K562 (cell line): Measurements from ENCODE around the gene CD44. TPM values are rescaled to one million over a fixed set of nuclear protein-coding genes. Genes with fewer than 3 reads are reported as not detected.
A peak's percentile ranks its signal among the peaks of the same experiment; 100 is the strongest.

Source experiments
- ATAC-seq: fragments of 200-7000 bp; cut with Tn5 transposase; 3 replicates; pipeline ENCODE4 v1.9.1; 2020; ENCODE audit warnings: moderate library complexity
- BruUV-seq: library from RNA; stranded (reverse); fragments of 400-500 nt; replicated peaks from 2 replicates; lab custom pipeline; 2021; lab: Mats Ljungman, UMichigan
- CTCF ChIA-PET: fragments of 300-600 bp; formaldehyde crosslinking; extraction: SDS; loops from one replicate; lab custom pipeline; 2021; ENCODE audit warnings: low intra/inter-chr PET ratio; lab: Yijun Ruan, JAX
- POLR2A ChIA-PET: fragments of 300-600, 350-650 bp; sonication (Branson Sonifier 250); formaldehyde crosslinking; extraction: SDS; loops from one replicate; lab custom pipeline; 2021; ENCODE audit warnings: antibody characterized with exemption, inconsistent platforms; lab: Yijun Ruan, JAX
- DNase-seq, 4 experiments: peaks; one replicate each; pipeline versions ENCODE4 v3.0.0 to v3.0.0-alpha.2; 2011 to 2018; ENCODE audit warnings: low spot score in 3 of 4, mixed read lengths in 3 of 4; ENCODE audit errors: extremely low read depth in 1 of 4
- FAIRE-seq: peaks from 2 replicates; lab custom pipeline; 2011; peaks lifted over from hg19 to GRCh38; lab: Jason Lieb, UNC
- H2AFZ ChIP-seq: 2 replicates; pipeline ENCODE4 v1.6.0; 2011; ENCODE audit warnings: low read depth, low read length, control low read depth, inconsistent platforms
- H3K27ac ChIP-seq: fragments of 200-600 bp; 3 replicates; pipeline ENCODE4 v1.8.0; 2011; ENCODE audit warnings: low read depth, mild to moderate bottlenecking, control low read depth, inconsistent platforms, low read length, moderate library complexity, mixed read lengths; ENCODE audit errors: extremely low read depth
- H3K27me3 ChIP-seq, 2 experiments: fragments of 300-600 bp in 1 of 2; 2 replicates in 1 of 2; 3 replicates in 1 of 2; pipeline versions ENCODE4 v1.6.0 to v1.8.0; 2011; ENCODE audit warnings: inconsistent platforms in 2 of 2, low read length in 2 of 2, mild to moderate bottlenecking in 1 of 2, mixed read lengths in 1 of 2, moderate library complexity in 1 of 2; ENCODE audit not compliant: control insufficient read depth in 2 of 2, insufficient read depth in 2 of 2
- H3K36me3 ChIP-seq: fragments of 300-600 bp; 3 replicates; pipeline ENCODE4 v1.8.0; 2011; ENCODE audit warnings: mild to moderate bottlenecking, low read length, inconsistent platforms; ENCODE audit not compliant: control insufficient read depth, insufficient read depth
- H3K4me1 ChIP-seq, 2 experiments: fragments of 200-600 bp in 1 of 2; replicated peaks in 1 of 2; 2 replicates in 1 of 2; 3 replicates in 1 of 2; pipeline versions ENCODE4 v1.5.1 to v1.8.0; 2011; ENCODE audit warnings: inconsistent platforms in 2 of 2, low read length in 2 of 2, mild to moderate bottlenecking in 1 of 2, mixed read lengths in 1 of 2, moderate library complexity in 1 of 2; ENCODE audit not compliant: control insufficient read depth in 2 of 2, insufficient read depth in 2 of 2
- H3K4me2 ChIP-seq: 2 replicates; pipeline ENCODE4 v1.6.1; 2011; ENCODE audit warnings: low read length, control low read depth, inconsistent platforms, mixed read lengths; ENCODE audit not compliant: insufficient read depth
- H3K4me3 ChIP-seq: fragments of 200-600 bp; sonication (generic), shearing (Covaris generic); 2 replicates; pipeline ENCODE4 v1.5.1; 2016; ENCODE audit warnings: control low read depth, inconsistent platforms
- H3K79me2 ChIP-seq: fragments of 200-600 bp; 3 replicates; pipeline ENCODE4 v1.8.0; 2011; ENCODE audit warnings: low read length, inconsistent platforms; ENCODE audit not compliant: control insufficient read depth, insufficient read depth
- H3K9ac ChIP-seq, 2 experiments: 2 replicates each; pipeline versions ENCODE4 v1.6.0 to v1.6.1; 2011; ENCODE audit warnings: low read depth in 2 of 2, low read length in 2 of 2, control low read depth in 1 of 2, inconsistent platforms in 1 of 2, mild to moderate bottlenecking in 1 of 2, mixed read lengths in 1 of 2; ENCODE audit not compliant: insufficient read depth in 1 of 2
- H3K9me1 ChIP-seq: one replicate; pipeline ENCODE4 v1.6.0; 2011; ENCODE audit warnings: inconsistent platforms, mild to moderate bottlenecking, low read length, moderate library complexity; ENCODE audit not compliant: control insufficient read depth, insufficient read depth
- H3K9me3 ChIP-seq: replicated peaks from 2 replicates; pipeline ENCODE4 v1.5.1; 2011; ENCODE audit warnings: low read depth, low read length, inconsistent platforms; ENCODE audit not compliant: control insufficient read depth, insufficient read depth
- H4K20me1 ChIP-seq: replicated peaks from 2 replicates; pipeline ENCODE4 v1.6.1; 2011; ENCODE audit warnings: low read length, inconsistent platforms, mixed read lengths; ENCODE audit not compliant: control insufficient read depth, insufficient read depth
- GABPA ChIP-seq: fragments of 200-800 bp; sonication (Bioruptor generic); conservative IDR thresholded peaks from 2 replicates; pipeline ENCODE4 v1.6.1; 2016; ENCODE audit warnings: low read depth, missing genetic modification characterization, missing compliant biosample characterization
- WGBS: fragments of 100-300 bp; shearing (Covaris generic); methylation state at CpG from one replicate; pipeline ENCODE4 v1.1.6; 2016; ENCODE audit warnings: low coverage, mixed read lengths; ENCODE audit not compliant: insufficient coverage; ENCODE audit errors: missing lambda C conversion rate; 5-methylcytosine and 5-hydroxymethylcytosine counted together
- in situ Hi-C: fragments of 300-500 bp; cut with MboI; formaldehyde crosslinking; loops from 4 replicates; pipeline ENCODE4 v1.15.0; 2018; ENCODE audit warnings: inconsistent platforms, mixed read lengths
- intact Hi-C: fragments of 100-400 bp; cut with micrococcal nuclease; formaldehyde crosslinking; loops from 2 replicates; pipeline ENCODE4 v1.14.2; 2022
- polyA plus RNA-seq, 8 experiments: library from polyadenylated mRNA; depleted of rRNA in 4 of 8; stranded (reverse) in 5 of 8; unstranded in 3 of 8; fragments of >200 nt; fragmentation: Nextera tagmentation in 2 of 8; fragmentation: Illumina TruSeq in 1 of 8; extraction: Ambion mirVana in 2 of 8; extraction: Trizol in 1 of 8; gene quantifications; 2 replicates each; pipeline versions ENCODE4 v1.2.1 to v1.2.3, GENCODE V29; 2011 to 2014; ENCODE audit warnings: inconsistent platforms in 1 of 8, missing spikeins in 1 of 8
- total RNA-seq, 7 experiments: library from RNA; depleted of rRNA in 6 of 7; stranded (reverse); fragments of >200 nt in 6 of 7; fragmentation: Illumina TruSeq in 2 of 7; extraction: Trizol in 2 of 7; gene quantifications; 2 replicates each; pipeline versions ENCODE4 v1.2.1 to v1.2.3, GENCODE V29; 2011 to 2021; ENCODE audit warnings: low replicate concordance in 1 of 7
- TF ChIP-seq, protein P1 (sequence below): sonication (generic); formaldehyde crosslinking; IDR thresholded peaks from 2 replicates; pipeline ENCODE4 v1.8.1; 2023; ENCODE audit warnings: mild to moderate bottlenecking, missing genetic modification reagents

The CD44 gene
- total and polyA plus RNA-seq, 9 of the 15 experiments (the other 6 are each of a cell fraction or from before 2014, with no cell fraction given) = 1.2 to 13.9 (median 3.0) TPM

DNA sequence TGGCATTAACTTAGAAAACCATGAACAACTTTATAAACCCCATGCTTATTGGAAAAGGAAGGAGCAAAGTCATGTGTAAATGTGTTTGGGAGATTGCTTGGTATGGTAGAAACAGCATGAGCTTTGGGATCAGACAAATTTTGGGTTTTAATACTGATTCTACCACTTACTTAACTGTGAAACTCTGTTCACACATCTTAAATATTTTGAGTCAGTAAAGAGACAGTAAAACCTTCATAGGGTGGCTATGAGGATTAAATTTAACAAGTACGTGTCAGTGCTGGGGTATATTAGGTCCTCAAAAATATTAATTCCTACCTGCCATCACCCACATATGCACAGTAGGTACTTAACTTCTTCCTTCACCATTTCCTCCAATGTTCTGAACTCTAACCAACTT, 96.5 kb downstream of the CD44 start:
- BruUV-seq = no TSS peak

More for the DNA sequence above, 96.5 kb downstream of the CD44 start:
- DNase-seq (no peak), ATAC-seq (no peak), FAIRE-seq (no peak)
- Histone ChIP-seq H3K27me3 (no peaks in the 10 kb centered on the region; a peak in 3 of 5 replicates), H2AFZ (no peak overlapping the region), H3K36me3 (no peaks in the 10 kb centered on the region), H3K4me2 (no peak overlapping the region), H3K79me2 (no peaks in the 10 kb centered on the region), H3K4me3 (no peak overlapping the region), H3K9ac (no peak overlapping the region), H3K4me1 (no peaks in the 10 kb centered on the region; a peak in 1 of 5 replicates), H3K9me1 (no peaks in the 10 kb centered on the region), H3K27ac (no peak overlapping the region), H4K20me1 (no peaks in the 10 kb centered on the region), H3K9me3 (no peaks in the 10 kb centered on the region)
- intact Hi-C loops (no loop called here), in situ Hi-C loops (loop anchor here (5.0 to 25.0 kb wide), 2 partner anchors 238 to 298 kb away; no protein-coding TSS in a partner anchor)
- ChIA-PET CTCF (no interaction called here), POLR2A (no interaction called here)
- WGBS = 0% methylated on average over 1 of the region's 1 CpG
- TF ChIP-seq, protein P1, sequence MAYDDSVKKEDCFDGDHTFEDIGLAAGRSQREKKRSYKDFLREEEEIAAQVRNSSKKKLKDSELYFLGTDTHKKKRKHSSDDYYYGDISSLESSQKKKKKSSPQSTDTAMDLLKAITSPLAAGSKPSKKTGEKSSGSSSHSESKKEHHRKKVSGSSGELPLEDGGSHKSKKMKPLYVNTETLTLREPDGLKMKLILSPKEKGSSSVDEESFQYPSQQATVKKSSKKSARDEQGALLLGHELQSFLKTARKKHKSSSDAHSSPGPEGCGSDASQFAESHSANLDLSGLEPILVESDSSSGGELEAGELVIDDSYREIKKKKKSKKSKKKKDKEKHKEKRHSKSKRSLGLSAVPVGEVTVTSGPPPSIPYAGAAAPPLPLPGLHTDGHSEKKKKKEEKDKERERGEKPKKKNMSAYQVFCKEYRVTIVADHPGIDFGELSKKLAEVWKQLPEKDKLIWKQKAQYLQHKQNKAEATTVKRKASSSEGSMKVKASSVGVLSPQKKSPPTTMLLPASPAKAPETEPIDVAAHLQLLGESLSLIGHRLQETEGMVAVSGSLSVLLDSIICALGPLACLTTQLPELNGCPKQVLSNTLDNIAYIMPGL (CRISPR knock-in tag) = no peak
- 0 out of 2 replicates have a peak, but pooled peaks have one; percentile 4 for TF ChIP-seq GABPA (tag)
